ENCODE measurements around the gene MAG. TPM values are rescaled to one million over a fixed set of nuclear protein-coding genes. Genes with fewer than 3 reads are reported as not detected.

MAG gene
- total RNA-seq = not detected in 2 replicates

GRCh38 chr19:35291916-35292315, at the start of gene MAG:
Gene MAG, plus strand, starts transcription at chr19:35292161. Its CDS starts 3,248 bp downstream, at chr19:35295409.

GRCh38 chr19:35248310-35249145, 43.4 kb upstream of the MAG start, which contains the start of gene LSR:
Gene LSR, plus strand, starts transcription at chr19:35249002. Its CDS starts 21 bp downstream, at chr19:35249023.

GRCh38 chr19:35268536-35269437, 23.2 kb upstream of the MAG start, which contains the start of gene USF2:
Gene USF2, plus strand, starts transcription at chr19:35268962. Its CDS starts 140 bp downstream, at chr19:35269102.

GRCh38 chr19:35328851-35329285, 36.9 kb downstream of the MAG start, which contains the start of gene CD22:
Gene CD22, plus strand, starts transcription at chr19:35329187. Its CDS starts 2,854 bp downstream, at chr19:35332041.

GRCh38 chr19:35347171-35347929, 55.4 kb downstream of the MAG start, which contains the start of gene FFAR1:
Gene FFAR1, plus strand, starts transcription at chr19:35347902. Its CDS starts 3,650 bp downstream, at chr19:35351552.

GRCh38 chr19:35357867-35358573, 66.1 kb downstream of the MAG start, which contains the start of gene FFAR3:
Gene FFAR3, plus strand, starts transcription at chr19:35358460. Its CDS starts 431 bp downstream, at chr19:35358891.

Other genes starting within 250 kb of the MAG start
- gene FXYD3, start 176.3 kb upstream of the MAG start, total RNA-seq = not detected in 2 replicates
- not detected in 2 replicates for gene LGI4, start 157.1 kb upstream of the MAG start, total RNA-seq
- not detected in 2 replicates for gene FXYD1, start 153.3 kb upstream of the MAG start, total RNA-seq
- gene FXYD7, start 148.9 kb upstream of the MAG start, total RNA-seq = not detected in 2 replicates
- gene FXYD5, start 137.4 kb upstream of the MAG start, total RNA-seq = 158 and 167 TPM in 2 replicates
- gene FAM187B, start 63.4 kb upstream of the MAG start, total RNA-seq = not detected in 2 replicates
- 0.86 and 3.4 TPM in 2 replicates for gene LSR, start 43.2 kb upstream of the MAG start, total RNA-seq
- gene USF2, start 23.2 kb upstream of the MAG start, total RNA-seq = 38.1 and 59.7 TPM in 2 replicates
- not detected in 2 replicates for gene HAMP, start 9.6 kb upstream of the MAG start, total RNA-seq
- gene CD22, start 37.0 kb downstream of the MAG start, total RNA-seq = 0.71 and 1.4 TPM in 2 replicates
- gene FFAR1, start 55.7 kb downstream of the MAG start, total RNA-seq = not detected in 2 replicates
- not detected in 2 replicates for gene FFAR3, start 66.3 kb downstream of the MAG start, total RNA-seq
- not detected in 2 replicates for gene GPR42, start 78.9 kb downstream of the MAG start, total RNA-seq
- not detected in 2 replicates for gene FFAR2, start 156.1 kb downstream of the MAG start, total RNA-seq
- gene KRTDAP, start 198.3 kb downstream of the MAG start, total RNA-seq = not detected in 2 replicates
- gene DMKN, start 221.5 kb downstream of the MAG start, total RNA-seq = 11.0 and 12.1 TPM in 2 replicates
- gene SBSN, start 236.2 kb downstream of the MAG start, total RNA-seq = 1.4 and 3.9 TPM in 2 replicates
- not detected in 2 replicates for gene GAPDHS, start 241.3 kb downstream of the MAG start, total RNA-seq

All from myometrial cell (primary cell).